Measurements from ENCODE around the gene PDP2.

DNA sequence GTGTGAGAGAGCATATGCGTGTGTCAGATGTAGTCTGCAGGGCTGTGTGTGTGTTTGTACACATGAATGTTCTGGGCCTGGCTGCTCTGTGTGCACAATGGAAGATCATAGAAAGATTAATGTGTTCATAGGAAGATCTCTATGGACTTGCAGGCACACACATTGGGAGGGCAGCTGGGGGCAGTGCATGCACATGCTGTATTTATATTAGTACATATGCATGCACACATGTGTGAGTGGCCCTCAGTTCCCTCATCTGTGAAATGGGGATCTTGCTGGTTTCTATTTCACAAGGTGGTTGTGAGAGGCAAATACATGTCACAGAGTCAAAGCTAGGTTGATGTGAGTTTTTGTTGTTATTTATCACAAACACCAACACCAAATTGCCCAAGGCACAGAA is 34.0 kb upstream of the PDP2 start:
- TF ChIP-seq POLR2A (IDR thresholded peaks at IDR 0.05; ENCODE audit: low read length) (no peak), GATA1 (IDR thresholded peaks at IDR 0.05; ENCODE audit: low read depth, low read length) (no peak)
